ENCODE measurements around the gene ARID1A.

- TF ChIP-seq CTCF (IDR thresholded peaks at IDR 0.05) (no peak), POLR2A (IDR thresholded peaks at IDR 0.05) (no peak)
These were observed 115.2 kb downstream of the ARID1A start for GRCh38 chr1:26811057-26811456.

Data from uterus (tissue), 2 donors.